NCI-H2107 (cell line): ENCODE data around the gene MISP3.

Experiments
- DNase-seq: peaks from one replicate; lab custom pipeline; 2025; lab: John Stamatoyannopoulos, UW

MISP3 gene

GRCh38 chr19:14053500-14053899 is 19.1 kb upstream of the MISP3 start:
- DNase-seq, result no peak

GRCh38 chr19:14054099-14054498 is 18.5 kb upstream of the MISP3 start:
- no peak for DNase-seq

GRCh38 chr19:14054721-14055120 is 17.9 kb upstream of the MISP3 start:
- no peak for DNase-seq

- DNase-seq, result no peak
Observed at GRCh38 chr19:14055396-14055795, 17.2 kb upstream of the MISP3 start.

GRCh38 chr19:14056069-14056666 is 16.4 kb upstream of the MISP3 start:
- DNase-seq, result no peak

- DNase-seq, result no peak
Observed at GRCh38 chr19:14056741-14057356, 15.7 kb upstream of the MISP3 start.

GRCh38 chr19:14058182-14059092 is 14.1 kb upstream of the MISP3 start:
- DNase-seq, result no peak

- no peak for DNase-seq
Observed at GRCh38 chr19:14059093-14059480, 13.5 kb upstream of the MISP3 start.

- DNase-seq, result no peak
Observed at GRCh38 chr19:14059652-14060155, 12.9 kb upstream of the MISP3 start.

- no peak for DNase-seq
Observed at GRCh38 chr19:14061081-14061749, 11.4 kb upstream of the MISP3 start.

GRCh38 chr19:14061751-14062557 is 10.6 kb upstream of the MISP3 start, which contains the start of gene PALM3:
PALM3 (minus strand) TSS chr19:14062076; CDS start chr19:14061980, 96 bp downstream.
- no peak for DNase-seq

- DNase-seq, result no peak
Observed at GRCh38 chr19:14062558-14062855, 10.1 kb upstream of the MISP3 start.

GRCh38 chr19:14063105-14063504 is 9.5 kb upstream of the MISP3 start:
- no peak for DNase-seq

- no peak for DNase-seq
Observed at GRCh38 chr19:14066134-14066533, 6.5 kb upstream of the MISP3 start.

- DNase-seq, result no peak
Observed at GRCh38 chr19:14070268-14071050, 2.1 kb upstream of the MISP3 start.

GRCh38 chr19:14073261-14073924 is 807 bp downstream of the MISP3 start:
- no peak for DNase-seq

- DNase-seq, result no peak
Observed at GRCh38 chr19:14073925-14074838, 1.6 kb downstream of the MISP3 start.

- no peak for DNase-seq
Observed at GRCh38 chr19:14078411-14078810, 5.8 kb downstream of the MISP3 start.
